Measurements from ENCODE around the gene INSR.
"Not testable (repeated sequence)": the region's sequence is repeated elsewhere in the genome, so short reads cannot be mapped to it uniquely, and the experiment has no call there.

Gene INSR

GRCh38 chr19:7258041-7258839 is 36.0 kb downstream of the INSR start:
- no peak for DNase-seq (ENCODE audit: low read depth in 3 of 3, low spot score in 1 of 3)

GRCh38 chr19:7257148-7258040 is 36.8 kb downstream of the INSR start:
- no peak for DNase-seq (ENCODE audit: low read depth in 3 of 3, low spot score in 1 of 3)

- DNase-seq (ENCODE audit: low read depth in 3 of 3, low spot score in 1 of 3) = no peak
Measured at GRCh38 chr19:7255631-7256030, 38.6 kb downstream of the INSR start.

- DNase-seq (ENCODE audit: low read depth in 3 of 3, low spot score in 1 of 3) = no peak
Measured at GRCh38 chr19:7255119-7255518, 39.1 kb downstream of the INSR start.

- DNase-seq (ENCODE audit: low read depth in 3 of 3, low spot score in 1 of 3) = no peak
Measured at GRCh38 chr19:7254590-7254989, 39.6 kb downstream of the INSR start.

GRCh38 chr19:7252364-7252763 is 41.9 kb downstream of the INSR start:
- DNase-seq (ENCODE audit: low read depth in 3 of 3, low spot score in 1 of 3) = no peak

- no peak for DNase-seq (ENCODE audit: low read depth in 3 of 3, low spot score in 1 of 3)
Measured at GRCh38 chr19:7251494-7251893, 42.7 kb downstream of the INSR start.

- no peak for DNase-seq (ENCODE audit: low read depth in 3 of 3, low spot score in 1 of 3)
Measured at GRCh38 chr19:7250951-7251350, 43.3 kb downstream of the INSR start.

GRCh38 chr19:7250057-7250596 is 44.1 kb downstream of the INSR start:
- no peak for DNase-seq (ENCODE audit: low read depth in 3 of 3, low spot score in 1 of 3)

GRCh38 chr19:7247155-7247554 is 47.1 kb downstream of the INSR start:
- no peak for DNase-seq (ENCODE audit: low read depth in 3 of 3, low spot score in 1 of 3)

GRCh38 chr19:7246601-7247000 is 47.6 kb downstream of the INSR start:
- no peak for DNase-seq (ENCODE audit: low read depth in 3 of 3, low spot score in 1 of 3)

GRCh38 chr19:7242601-7243258 is 51.5 kb downstream of the INSR start:
- no peak for DNase-seq (ENCODE audit: low read depth in 3 of 3, low spot score in 1 of 3)

GRCh38 chr19:7238051-7238450 is 56.2 kb downstream of the INSR start:
- no peak for DNase-seq (ENCODE audit: low read depth in 3 of 3, low spot score in 1 of 3)

GRCh38 chr19:7236153-7236552 is 58.1 kb downstream of the INSR start:
- DNase-seq (ENCODE audit: low read depth in 3 of 3, low spot score in 1 of 3) = no peak

GRCh38 chr19:7230826-7231225 is 63.4 kb downstream of the INSR start:
- DNase-seq (ENCODE audit: low read depth in 3 of 3, low spot score in 1 of 3) = no peak

- DNase-seq (ENCODE audit: low read depth in 3 of 3, low spot score in 1 of 3) = no peak
Measured at GRCh38 chr19:7229735-7230134, 64.5 kb downstream of the INSR start.

GRCh38 chr19:7228935-7229541 is 65.2 kb downstream of the INSR start:
- no peak for DNase-seq (ENCODE audit: low read depth in 3 of 3, low spot score in 1 of 3)

- DNase-seq (ENCODE audit: low read depth in 3 of 3, low spot score in 1 of 3) = no peak
Measured at GRCh38 chr19:7227735-7228134, 66.5 kb downstream of the INSR start.

- DNase-seq (ENCODE audit: low read depth in 3 of 3, low spot score in 1 of 3) = not testable (repeated sequence)
Measured at GRCh38 chr19:7227149-7227548, 67.1 kb downstream of the INSR start.

- no peak for DNase-seq (ENCODE audit: low read depth in 3 of 3, low spot score in 1 of 3)
Measured at GRCh38 chr19:7226739-7227138, 67.5 kb downstream of the INSR start.

GRCh38 chr19:7225741-7226140 is 68.5 kb downstream of the INSR start:
- no peak for DNase-seq (ENCODE audit: low read depth in 3 of 3, low spot score in 1 of 3)
